ENCODE measurements around the gene GEMIN8. TPM values are rescaled to one million over a fixed set of nuclear protein-coding genes. Genes with fewer than 3 reads are reported as not detected.

Gene GEMIN8
- total RNA-seq, 1 donor from 2014 or later: 19.8 TPM

DNA sequence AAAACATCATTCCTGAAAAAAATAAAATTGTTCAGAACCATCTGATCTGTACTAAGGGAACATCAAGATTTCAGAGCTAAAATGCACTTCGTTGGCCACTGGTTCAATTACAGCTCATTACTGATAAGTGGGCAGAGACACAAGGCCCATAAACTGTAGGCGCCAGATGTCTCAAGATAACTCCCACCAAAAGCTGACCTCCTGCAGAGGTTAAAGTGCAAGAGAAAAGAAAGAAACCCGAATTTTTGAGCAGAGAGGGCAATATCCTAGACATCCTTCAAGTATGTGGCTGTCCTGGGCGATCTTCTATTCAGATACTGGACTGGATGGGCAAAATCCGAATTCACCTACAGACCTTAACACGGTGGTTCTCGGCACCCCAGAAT lies 660 bp downstream of the GEMIN8 start:
- H3K9me3 Mint-ChIP-seq: no peaks in the 10 kb centered on the region
- no peaks in the 10 kb centered on the region for H3K27me3 Mint-ChIP-seq
- H3K36me3 Mint-ChIP-seq: no peaks in the 10 kb centered on the region
- TF ChIP-seq, protein P1, sequence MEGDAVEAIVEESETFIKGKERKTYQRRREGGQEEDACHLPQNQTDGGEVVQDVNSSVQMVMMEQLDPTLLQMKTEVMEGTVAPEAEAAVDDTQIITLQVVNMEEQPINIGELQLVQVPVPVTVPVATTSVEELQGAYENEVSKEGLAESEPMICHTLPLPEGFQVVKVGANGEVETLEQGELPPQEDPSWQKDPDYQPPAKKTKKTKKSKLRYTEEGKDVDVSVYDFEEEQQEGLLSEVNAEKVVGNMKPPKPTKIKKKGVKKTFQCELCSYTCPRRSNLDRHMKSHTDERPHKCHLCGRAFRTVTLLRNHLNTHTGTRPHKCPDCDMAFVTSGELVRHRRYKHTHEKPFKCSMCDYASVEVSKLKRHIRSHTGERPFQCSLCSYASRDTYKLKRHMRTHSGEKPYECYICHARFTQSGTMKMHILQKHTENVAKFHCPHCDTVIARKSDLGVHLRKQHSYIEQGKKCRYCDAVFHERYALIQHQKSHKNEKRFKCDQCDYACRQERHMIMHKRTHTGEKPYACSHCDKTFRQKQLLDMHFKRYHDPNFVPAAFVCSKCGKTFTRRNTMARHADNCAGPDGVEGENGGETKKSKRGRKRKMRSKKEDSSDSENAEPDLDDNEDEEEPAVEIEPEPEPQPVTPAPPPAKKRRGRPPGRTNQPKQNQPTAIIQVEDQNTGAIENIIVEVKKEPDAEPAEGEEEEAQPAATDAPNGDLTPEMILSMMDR (conservative IDR thresholded peaks at IDR 0.05): no peak
- DNase-seq (ENCODE audit: extremely low spot score, unreplicated experiment): no peak
- peak overlapping the region; percentile 93 for H3K4me3 Mint-ChIP-seq
- peak overlapping the region; percentile 93 for H3K27ac Mint-ChIP-seq
- H3K4me1 Mint-ChIP-seq (ENCODE audit: unreplicated experiment): no peaks in the 10 kb centered on the region

DNA sequence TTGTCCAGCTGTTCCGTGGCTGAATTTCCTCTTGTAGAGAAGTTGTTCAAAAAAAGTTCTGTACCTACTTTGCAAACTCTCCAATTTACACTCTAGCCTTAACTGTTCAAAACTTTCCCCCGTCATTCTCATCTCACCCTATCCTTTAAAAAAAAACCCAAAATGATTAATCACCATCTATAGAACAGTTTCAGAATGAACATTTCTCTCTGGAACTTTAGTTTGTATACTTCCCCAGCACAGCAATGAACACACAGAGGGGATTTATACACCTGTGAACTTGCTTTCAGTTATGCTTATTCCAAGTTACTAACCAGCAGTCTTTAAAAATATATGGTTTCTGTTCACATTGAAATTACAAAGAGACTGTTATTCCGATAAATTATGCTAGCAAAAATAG lies 1.2 kb downstream of the GEMIN8 start:
- H3K4me1 Mint-ChIP-seq (ENCODE audit: unreplicated experiment): no peaks in the 10 kb centered on the region
- TF ChIP-seq, protein P1 (conservative IDR thresholded peaks at IDR 0.05): no peak
- H3K27ac Mint-ChIP-seq: peak overlapping the region; percentile 93
- no peak for DNase-seq (ENCODE audit: extremely low spot score, unreplicated experiment)
- H3K36me3 Mint-ChIP-seq: no peaks in the 10 kb centered on the region
- no peaks in the 10 kb centered on the region for H3K9me3 Mint-ChIP-seq
- H3K4me3 Mint-ChIP-seq: peak overlapping the region; percentile 93
- H3K27me3 Mint-ChIP-seq: no peaks in the 10 kb centered on the region

DNA sequence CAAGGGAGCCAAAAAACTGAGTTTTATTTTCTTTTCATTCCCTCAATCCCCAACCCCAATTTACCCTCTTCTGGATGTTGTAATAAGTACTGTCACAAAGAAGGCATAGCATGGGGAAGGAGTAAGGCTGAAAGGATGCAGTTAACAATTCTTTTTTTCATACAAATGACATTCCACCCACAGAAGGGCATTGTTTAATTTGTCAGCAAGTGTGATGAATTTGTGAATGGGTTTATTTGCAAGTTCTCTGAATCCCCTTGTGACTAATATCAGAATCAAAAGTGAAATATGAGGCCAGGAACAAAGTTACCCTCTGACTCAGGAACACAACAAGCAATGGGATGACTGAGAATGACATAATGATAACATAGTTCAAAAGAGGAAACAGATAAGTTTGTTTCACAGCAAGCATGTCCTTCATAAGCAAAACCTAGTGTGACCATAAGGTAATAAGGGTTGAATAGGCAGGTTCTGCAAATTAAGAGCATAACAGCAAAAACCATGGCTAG lies 2.1 kb downstream of the GEMIN8 start:
- Mint-ChIP-seq H3K4me1 (ENCODE audit: unreplicated experiment) (no peaks in the 10 kb centered on the region), H3K36me3 (no peaks in the 10 kb centered on the region), H3K27ac (no peak overlapping the region), H3K27me3 (no peaks in the 10 kb centered on the region), H3K4me3 (peak overlapping the region; percentile 9), H3K9me3 (no peaks in the 10 kb centered on the region)
- no peak for DNase-seq (ENCODE audit: extremely low spot score, unreplicated experiment)
- TF ChIP-seq, protein P1 (conservative IDR thresholded peaks at IDR 0.05): no peak

DNA sequence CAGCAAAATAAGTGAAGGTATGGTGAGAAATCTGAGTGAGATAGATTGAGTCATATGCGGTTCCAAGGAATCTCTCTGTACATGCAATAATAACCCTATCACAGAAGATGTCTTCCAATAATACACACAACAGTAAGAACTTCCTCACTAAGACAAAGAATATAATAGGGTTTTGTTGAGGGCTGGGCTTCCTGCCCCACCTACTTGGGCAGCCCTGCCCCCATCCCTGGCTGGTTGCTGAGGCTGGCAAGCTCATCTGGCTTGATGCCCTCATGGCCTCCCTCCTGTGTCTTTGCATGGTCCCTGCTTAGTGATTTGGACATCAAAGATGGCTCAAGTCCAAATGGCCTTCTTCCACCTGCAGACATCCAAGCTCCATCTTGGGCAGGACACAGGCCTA lies 2.7 kb downstream of the GEMIN8 start:
- no peaks in the 10 kb centered on the region for H3K4me1 Mint-ChIP-seq (ENCODE audit: unreplicated experiment)
- no peak for DNase-seq (ENCODE audit: extremely low spot score, unreplicated experiment)
- no peak overlapping the region for H3K27ac Mint-ChIP-seq
- H3K27me3 Mint-ChIP-seq: no peaks in the 10 kb centered on the region
- H3K9me3 Mint-ChIP-seq: no peaks in the 10 kb centered on the region
- H3K36me3 Mint-ChIP-seq: no peaks in the 10 kb centered on the region
- TF ChIP-seq, protein P1 (conservative IDR thresholded peaks at IDR 0.05): no peak
- H3K4me3 Mint-ChIP-seq: no peak overlapping the region

DNA sequence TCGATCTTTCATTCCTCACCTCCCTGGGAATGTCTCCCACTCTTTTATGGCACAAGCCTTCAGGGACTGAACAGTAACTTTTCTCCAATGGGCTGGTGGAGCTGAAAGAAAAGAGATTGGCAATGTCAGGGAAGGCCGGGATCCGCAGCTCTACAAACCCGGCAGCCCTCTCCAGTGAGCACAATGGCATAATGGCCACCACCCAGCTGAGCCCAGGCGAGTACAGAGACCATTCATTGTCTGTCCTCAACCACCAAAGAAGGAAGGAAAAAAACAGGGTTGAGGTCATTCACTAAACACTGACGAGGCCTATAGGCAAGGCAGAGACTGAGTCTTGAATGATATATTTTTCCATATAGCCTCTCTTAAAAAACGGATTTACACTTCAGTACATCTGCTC lies 3.6 kb downstream of the GEMIN8 start:
- H3K27ac Mint-ChIP-seq: no peak overlapping the region
- no peaks in the 10 kb centered on the region for H3K36me3 Mint-ChIP-seq
- H3K4me1 Mint-ChIP-seq (ENCODE audit: unreplicated experiment): no peaks in the 10 kb centered on the region
- DNase-seq (ENCODE audit: extremely low spot score, unreplicated experiment): no peak
- no peaks in the 10 kb centered on the region for H3K27me3 Mint-ChIP-seq
- TF ChIP-seq, protein P1 (conservative IDR thresholded peaks at IDR 0.05): no peak
- H3K4me3 Mint-ChIP-seq: no peak overlapping the region
- no peaks in the 10 kb centered on the region for H3K9me3 Mint-ChIP-seq

- no peak overlapping the region for H3K4me3 Mint-ChIP-seq
These were observed 7.7 kb downstream of the GEMIN8 start for GRCh38 chrX:14022019-14022418.

More at GRCh38 chrX:14022019-14022418, 7.7 kb downstream of the GEMIN8 start:
- H3K9me3 Mint-ChIP-seq: no peaks in the 10 kb centered on the region
- H3K36me3 Mint-ChIP-seq: no peaks in the 10 kb centered on the region
- H3K4me1 Mint-ChIP-seq (ENCODE audit: unreplicated experiment): no peaks in the 10 kb centered on the region
- H3K27ac Mint-ChIP-seq: no peak overlapping the region
- no peak for DNase-seq (ENCODE audit: extremely low spot score, unreplicated experiment)
- TF ChIP-seq, protein P1 (conservative IDR thresholded peaks at IDR 0.05): no peak
- no peaks in the 10 kb centered on the region for H3K27me3 Mint-ChIP-seq
